Type B pancreatic cell (in vitro differentiated cells): ENCODE measurements around the gene HMGB1. TPM values are rescaled to one million over a fixed set of nuclear protein-coding genes. Genes with fewer than 3 reads are reported as not detected.

Experiments used
- DNase-seq: peaks from one replicate; pipeline ENCODE4 v3.0.0; 2021; ENCODE audit warnings: mixed read lengths; ENCODE audit not compliant: unreplicated experiment; ENCODE audit errors: extremely low spot score
- H3K27ac Mint-ChIP-seq: 2 replicates; pipeline ENCODE4 v1.8.0; 2021; ENCODE audit warnings: mild to moderate bottlenecking, mixed read lengths
- H3K27me3 Mint-ChIP-seq: 2 replicates; pipeline ENCODE4 v1.8.0; 2021; ENCODE audit warnings: mixed read lengths
- H3K36me3 Mint-ChIP-seq: 2 replicates; pipeline ENCODE4 v1.8.0; 2021; ENCODE audit warnings: mixed read lengths
- H3K4me1 Mint-ChIP-seq: one replicate; pipeline ENCODE4 v1.8.0; 2021; ENCODE audit warnings: mixed read lengths; ENCODE audit not compliant: unreplicated experiment
- H3K4me3 Mint-ChIP-seq: 2 replicates; pipeline ENCODE4 v1.8.0; 2021; ENCODE audit warnings: mild to moderate bottlenecking, mixed read lengths
- H3K9me3 Mint-ChIP-seq: 2 replicates; pipeline ENCODE4 v1.8.0; 2021; ENCODE audit warnings: mixed read lengths
- CTCF ChIP-seq: fragments of 200-600 bp; sonication (generic); conservative IDR thresholded peaks from 2 replicates; pipeline ENCODE4 v1.5.0; 2021; ENCODE audit warnings: antibody characterized with exemption, mild to moderate bottlenecking
- total RNA-seq: library from RNA; stranded (reverse); gene quantifications from 2 replicates; pipeline ENCODE4 v1.2.1, GENCODE V29; 2021; ENCODE audit warnings: low replicate concordance

Gene HMGB1
- total RNA-seq, 1 donor from 2014 or later: 576 TPM

- H3K36me3 Mint-ChIP-seq: no peaks in the 10 kb centered on the region
- no peak for TF ChIP-seq CTCF
- H3K27ac Mint-ChIP-seq: peak overlapping the region; percentile 34
- no peaks in the 10 kb centered on the region for H3K9me3 Mint-ChIP-seq
- H3K4me1 Mint-ChIP-seq: peaks cover 20% of the 10 kb centered on the region
- H3K27me3 Mint-ChIP-seq: peaks cover 8% of the 10 kb centered on the region
- no peak for DNase-seq
- no peak overlapping the region for H3K4me3 Mint-ChIP-seq
Observed at GRCh38 chr13:30409886-30410704, 55.6 kb downstream of the HMGB1 start.

- peaks cover 8% of the 10 kb centered on the region for H3K27me3 Mint-ChIP-seq
- no peaks in the 10 kb centered on the region for H3K9me3 Mint-ChIP-seq
- peaks cover 23% of the 10 kb centered on the region for H3K4me1 Mint-ChIP-seq
- peak; percentile 80 for TF ChIP-seq CTCF
- no peaks in the 10 kb centered on the region for H3K36me3 Mint-ChIP-seq
- peak; percentile 93 for DNase-seq
- H3K4me3 Mint-ChIP-seq: peak overlapping the region; percentile 66
- no peak overlapping the region for H3K27ac Mint-ChIP-seq
Observed at GRCh38 chr13:30408319-30409101, 57.2 kb downstream of the HMGB1 start.

- Mint-ChIP-seq H3K4me3 (no peak overlapping the region), H3K27ac (no peak overlapping the region), H3K4me1 (peaks cover 25% of the 10 kb centered on the region), H3K9me3 (no peaks in the 10 kb centered on the region), H3K36me3 (no peaks in the 10 kb centered on the region), H3K27me3 (peaks cover 8% of the 10 kb centered on the region)
- DNase-seq: no peak
- TF ChIP-seq CTCF: no peak
Observed at GRCh38 chr13:30406779-30407416, 58.8 kb downstream of the HMGB1 start.

Other genes starting within 250 kb of the HMGB1 start
- 9.3 and 20.2 TPM in 2 replicates for gene KATNAL1, start 158.4 kb downstream of the HMGB1 start, total RNA-seq
- gene UBE2L5, start 43.4 kb downstream of the HMGB1 start, total RNA-seq: not detected in 2 replicates
- gene USPL1, start 152.0 kb upstream of the HMGB1 start, total RNA-seq: 13.8 and 19.7 TPM in 2 replicates